ENCODE data around the gene RAD51B. TPM values are rescaled to one million over a fixed set of nuclear protein-coding genes. Genes with fewer than 3 reads are reported as not detected.
A peak's percentile ranks its signal among the peaks of the same experiment; 100 is the strongest.

RAD51B gene
- total and polyA plus RNA-seq, 2 experiments from 2014 or later, result 10.1 to 18.0 TPM

DNA sequence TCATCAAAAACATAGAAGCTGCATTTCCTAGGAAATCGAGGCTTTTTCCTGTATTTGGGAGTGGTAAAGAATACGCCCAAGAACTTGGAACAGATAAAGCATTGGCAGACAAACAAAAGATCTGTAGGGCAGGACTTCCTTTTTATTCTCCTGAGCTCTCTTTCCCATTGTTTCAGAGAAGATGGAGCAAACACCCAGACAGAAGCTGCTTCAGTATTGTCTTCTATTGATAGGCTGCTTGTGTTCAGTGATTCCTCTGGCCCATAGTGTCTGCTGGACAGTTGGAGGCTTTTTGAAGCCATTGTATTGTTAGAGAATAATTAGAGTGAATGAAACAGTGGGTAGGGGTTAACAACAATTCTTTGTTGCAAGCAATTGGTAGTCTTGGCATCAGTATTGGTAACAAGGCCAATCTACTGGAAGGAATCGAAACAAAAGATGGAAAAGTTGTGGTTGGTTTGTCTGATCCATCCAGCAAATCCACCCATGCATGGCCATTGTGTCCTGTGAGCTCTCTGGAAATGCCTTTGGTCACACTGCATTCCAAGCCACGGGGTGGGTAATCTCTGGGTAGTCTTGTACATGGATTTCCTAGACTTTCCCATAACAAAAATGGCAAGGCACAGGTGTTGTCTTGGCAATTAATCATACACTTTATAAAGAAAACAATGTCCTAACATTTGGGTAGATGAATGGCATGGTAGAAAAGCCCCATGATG lies 424.8 kb downstream of the RAD51B start:
- 66% methylated on average over 4 of the region's 4 CpGs for WGBS (ENCODE audit: low lambda C conversion rate, missing lambda C conversion rate)
- no peaks in the 10 kb centered on the region for H4K20me1 ChIP-seq (ENCODE audit: insufficient read depth, poor library complexity, severe bottlenecking)
- no peak for DNase-seq (ENCODE audit: low spot score)
- no peaks in the 10 kb centered on the region for H3K79me2 ChIP-seq
- peak overlapping the region; percentile 93 for H3K27ac ChIP-seq
- H3K4me3 ChIP-seq, result no peak overlapping the region
- no peaks in the 10 kb centered on the region for H3K9me2 ChIP-seq (replicated peaks; ENCODE audit: insufficient read depth)
- H3K27me3 ChIP-seq, result no peaks in the 10 kb centered on the region
- no peaks in the 10 kb centered on the region for H3K36me3 ChIP-seq (replicated peaks; ENCODE audit: insufficient read depth, low read depth)
- H3K4me2 ChIP-seq, result no peak overlapping the region
- peaks cover 82% of the 10 kb centered on the region for H3K4me1 ChIP-seq (ENCODE audit: insufficient read depth)
- H2AFZ ChIP-seq, result no peak overlapping the region
- no peak for TF ChIP-seq EZH2phosphoT487 (IDR thresholded peaks at IDR 0.05; ENCODE audit: low read depth, severe bottlenecking, unreplicated experiment)
- TF ChIP-seq, protein P1, sequence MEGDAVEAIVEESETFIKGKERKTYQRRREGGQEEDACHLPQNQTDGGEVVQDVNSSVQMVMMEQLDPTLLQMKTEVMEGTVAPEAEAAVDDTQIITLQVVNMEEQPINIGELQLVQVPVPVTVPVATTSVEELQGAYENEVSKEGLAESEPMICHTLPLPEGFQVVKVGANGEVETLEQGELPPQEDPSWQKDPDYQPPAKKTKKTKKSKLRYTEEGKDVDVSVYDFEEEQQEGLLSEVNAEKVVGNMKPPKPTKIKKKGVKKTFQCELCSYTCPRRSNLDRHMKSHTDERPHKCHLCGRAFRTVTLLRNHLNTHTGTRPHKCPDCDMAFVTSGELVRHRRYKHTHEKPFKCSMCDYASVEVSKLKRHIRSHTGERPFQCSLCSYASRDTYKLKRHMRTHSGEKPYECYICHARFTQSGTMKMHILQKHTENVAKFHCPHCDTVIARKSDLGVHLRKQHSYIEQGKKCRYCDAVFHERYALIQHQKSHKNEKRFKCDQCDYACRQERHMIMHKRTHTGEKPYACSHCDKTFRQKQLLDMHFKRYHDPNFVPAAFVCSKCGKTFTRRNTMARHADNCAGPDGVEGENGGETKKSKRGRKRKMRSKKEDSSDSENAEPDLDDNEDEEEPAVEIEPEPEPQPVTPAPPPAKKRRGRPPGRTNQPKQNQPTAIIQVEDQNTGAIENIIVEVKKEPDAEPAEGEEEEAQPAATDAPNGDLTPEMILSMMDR (IDR thresholded peaks at IDR 0.05; ENCODE audit: poor library complexity), result no peak
- no peak for TF ChIP-seq EZH2 (IDR thresholded peaks at IDR 0.05; ENCODE audit: borderline replicate concordance)
- H3K9me3 ChIP-seq (ENCODE audit: low read depth), result no peaks in the 10 kb centered on the region

DNA sequence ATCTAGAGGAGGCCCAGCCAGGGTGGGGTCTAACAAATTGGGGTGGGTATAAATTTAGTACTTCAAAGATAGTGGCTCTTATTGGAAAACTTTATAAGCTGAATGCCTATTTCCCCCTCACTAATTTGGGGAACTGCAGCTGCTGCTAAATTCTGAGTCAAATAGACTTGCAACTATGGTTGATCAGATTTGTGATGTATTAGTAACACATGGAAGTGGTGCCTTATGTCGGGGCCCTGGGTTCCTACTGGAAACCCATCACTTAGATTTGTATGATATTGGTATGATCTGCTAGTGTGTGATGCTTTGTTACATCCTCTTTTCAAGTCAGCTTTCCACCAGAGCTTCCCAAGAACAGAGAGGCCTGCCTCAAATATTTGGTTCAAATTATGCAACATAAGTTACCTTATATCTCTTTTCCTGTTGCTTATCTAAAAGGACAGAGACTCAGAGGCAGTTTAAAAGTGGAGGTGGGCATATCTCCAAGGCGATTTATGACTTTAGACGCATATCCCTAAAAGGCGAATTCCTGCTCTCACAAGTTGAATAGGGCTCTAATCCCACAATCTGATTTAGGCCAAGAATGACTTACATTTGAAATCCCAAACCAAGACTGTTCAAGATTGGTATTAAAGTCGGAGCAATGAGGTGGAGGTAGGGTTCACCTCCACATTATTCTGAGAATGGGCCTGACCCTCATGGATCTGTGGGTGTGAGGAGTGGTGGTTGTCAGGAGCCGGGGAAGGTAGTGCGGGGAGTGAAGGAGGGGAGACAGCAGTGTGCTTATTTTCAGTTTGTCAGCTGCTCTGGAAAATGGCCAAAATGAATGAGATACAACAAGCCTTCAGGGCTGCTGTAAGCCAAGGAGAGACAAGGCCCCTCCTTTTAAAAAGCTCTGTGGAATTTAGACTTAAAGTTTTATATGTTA lies 425.8 kb downstream of the RAD51B start:
- WGBS (ENCODE audit: low lambda C conversion rate, missing lambda C conversion rate), result 42% methylated on average over 7 of the region's 7 CpGs
- Histone ChIP-seq H3K27me3 (no peaks in the 10 kb centered on the region), H3K4me1 (ENCODE audit: insufficient read depth) (peaks cover 82% of the 10 kb centered on the region), H2AFZ (no peak overlapping the region), H4K20me1 (ENCODE audit: insufficient read depth, poor library complexity, severe bottlenecking) (no peaks in the 10 kb centered on the region), H3K9me2 (replicated peaks; ENCODE audit: insufficient read depth) (no peaks in the 10 kb centered on the region), H3K4me3 (no peak overlapping the region), H3K36me3 (replicated peaks; ENCODE audit: insufficient read depth, low read depth) (no peaks in the 10 kb centered on the region), H3K27ac (peak overlapping the region; percentile 93), H3K4me2 (peak overlapping the region; percentile 17), H3K79me2 (no peaks in the 10 kb centered on the region), H3K9me3 (ENCODE audit: low read depth) (no peaks in the 10 kb centered on the region)
- DNase-seq (ENCODE audit: low spot score), result peak; percentile 57
- no peak for TF ChIP-seq EZH2 (IDR thresholded peaks at IDR 0.05; ENCODE audit: borderline replicate concordance)
- TF ChIP-seq EZH2phosphoT487 (IDR thresholded peaks at IDR 0.05; ENCODE audit: low read depth, severe bottlenecking, unreplicated experiment), result no peak
- TF ChIP-seq, protein P1 (IDR thresholded peaks at IDR 0.05; ENCODE audit: poor library complexity), result no peak

DNA sequence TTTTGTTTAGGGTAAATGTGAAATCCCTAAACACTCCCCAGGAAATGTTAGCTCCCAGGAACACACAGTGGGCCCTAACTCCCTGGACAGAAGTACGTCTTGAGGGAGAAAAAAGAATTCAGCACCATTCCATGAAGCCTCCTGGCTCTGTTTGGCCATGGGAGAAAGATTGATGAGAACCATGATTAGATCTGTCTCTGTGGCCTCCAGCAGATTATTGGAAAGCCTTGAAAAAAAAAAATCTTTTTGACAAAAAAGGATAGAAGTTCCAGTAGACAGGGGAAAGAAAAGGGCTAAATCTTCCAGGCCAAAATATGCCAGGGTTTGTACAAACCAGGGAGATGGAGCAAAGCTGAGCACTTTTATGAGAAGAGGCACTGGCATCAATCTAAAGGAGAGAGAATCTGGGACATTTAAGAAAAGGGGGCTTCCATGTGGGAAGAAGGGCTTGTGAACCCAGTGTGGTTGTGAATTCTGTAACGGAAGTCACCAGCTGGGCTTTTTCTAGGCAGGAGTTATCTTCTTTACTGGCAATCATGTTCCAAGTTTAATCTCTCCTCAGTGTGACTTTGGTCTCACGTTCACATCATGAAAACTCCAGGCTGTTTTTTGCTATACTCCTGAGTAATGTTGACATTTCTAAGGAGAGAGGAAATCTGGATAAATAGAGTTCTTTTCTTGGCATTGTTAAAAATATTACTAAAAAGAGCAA lies 426.7 kb downstream of the RAD51B start:
- Histone ChIP-seq H2AFZ (no peak overlapping the region), H3K36me3 (replicated peaks; ENCODE audit: insufficient read depth, low read depth) (no peaks in the 10 kb centered on the region), H3K9me2 (replicated peaks; ENCODE audit: insufficient read depth) (no peaks in the 10 kb centered on the region), H3K4me3 (no peak overlapping the region), H3K4me1 (ENCODE audit: insufficient read depth) (peaks cover 82% of the 10 kb centered on the region), H3K79me2 (no peaks in the 10 kb centered on the region), H3K9me3 (ENCODE audit: low read depth) (no peaks in the 10 kb centered on the region), H3K27ac (peak overlapping the region; percentile 93), H3K4me2 (peak overlapping the region; percentile 21), H3K27me3 (no peaks in the 10 kb centered on the region), H4K20me1 (ENCODE audit: insufficient read depth, poor library complexity, severe bottlenecking) (no peaks in the 10 kb centered on the region)
- WGBS (ENCODE audit: low lambda C conversion rate, missing lambda C conversion rate), result 20% methylated on average over 3 of the region's 3 CpGs
- no peak for TF ChIP-seq EZH2phosphoT487 (IDR thresholded peaks at IDR 0.05; ENCODE audit: low read depth, severe bottlenecking, unreplicated experiment)
- no peak for TF ChIP-seq EZH2 (IDR thresholded peaks at IDR 0.05; ENCODE audit: borderline replicate concordance)
- TF ChIP-seq, protein P1 (IDR thresholded peaks at IDR 0.05; ENCODE audit: poor library complexity), result no peak
- peak; percentile 50 for DNase-seq (ENCODE audit: low spot score)

Measured in hepatocyte (in vitro differentiated cells).